ENCODE results near the gene COX19. TPM values are rescaled to one million over a fixed set of nuclear protein-coding genes. Genes with fewer than 3 reads are reported as not detected.

Gene COX19
- total RNA-seq, 1 donor from 2014 or later: 20.3 TPM

- DNase-seq (ENCODE audit: low spot score, unreplicated experiment): no peak
- Mint-ChIP-seq H3K4me3 (ENCODE audit: low read depth) (no peak overlapping the region), H3K27me3 (peaks cover 9% of the 10 kb centered on the region), H3K36me3 (ENCODE audit: insufficient read depth) (peaks cover 1% of the 10 kb centered on the region), H3K9me3 (ENCODE audit: low read depth) (peaks cover 9% of the 10 kb centered on the region), H3K4me1 (ENCODE audit: low read depth) (no peaks in the 10 kb centered on the region), H3K27ac (no peak overlapping the region)
- no peak for TF ChIP-seq CTCF (IDR thresholded peaks at IDR 0.05; ENCODE audit: unreplicated experiment)
These were observed 39.4 kb downstream of the COX19 start for GRCh38 chr7:935874-936385.

GRCh38 chr7:935164-935873, 40.0 kb downstream of the COX19 start:
- no peaks in the 10 kb centered on the region for H3K4me1 Mint-ChIP-seq (ENCODE audit: low read depth)
- no peak overlapping the region for H3K4me3 Mint-ChIP-seq (ENCODE audit: low read depth)
- H3K27ac Mint-ChIP-seq: no peak overlapping the region
- peaks cover 5% of the 10 kb centered on the region for H3K9me3 Mint-ChIP-seq (ENCODE audit: low read depth)
- TF ChIP-seq CTCF (IDR thresholded peaks at IDR 0.05; ENCODE audit: unreplicated experiment): no peak
- DNase-seq (ENCODE audit: low spot score, unreplicated experiment): no peak
- no peaks in the 10 kb centered on the region for H3K36me3 Mint-ChIP-seq (ENCODE audit: insufficient read depth)
- peaks cover 4% of the 10 kb centered on the region for H3K27me3 Mint-ChIP-seq

- Mint-ChIP-seq H3K36me3 (ENCODE audit: insufficient read depth) (no peaks in the 10 kb centered on the region), H3K4me1 (ENCODE audit: low read depth) (no peaks in the 10 kb centered on the region), H3K9me3 (ENCODE audit: low read depth) (no peaks in the 10 kb centered on the region), H3K4me3 (ENCODE audit: low read depth) (no peak overlapping the region), H3K27me3 (no peaks in the 10 kb centered on the region), H3K27ac (no peak overlapping the region)
- no peak for DNase-seq (ENCODE audit: low spot score, unreplicated experiment)
- no peak for TF ChIP-seq CTCF (IDR thresholded peaks at IDR 0.05; ENCODE audit: unreplicated experiment)
These were observed 40.7 kb downstream of the COX19 start for GRCh38 chr7:934469-935163.

GRCh38 chr7:932651-932975, 42.7 kb downstream of the COX19 start:
- Mint-ChIP-seq H3K4me1 (ENCODE audit: low read depth) (no peaks in the 10 kb centered on the region), H3K27ac (no peak overlapping the region), H3K9me3 (ENCODE audit: low read depth) (no peaks in the 10 kb centered on the region), H3K36me3 (ENCODE audit: insufficient read depth) (no peaks in the 10 kb centered on the region), H3K27me3 (no peaks in the 10 kb centered on the region), H3K4me3 (ENCODE audit: low read depth) (no peak overlapping the region)
- no peak for TF ChIP-seq CTCF (IDR thresholded peaks at IDR 0.05; ENCODE audit: unreplicated experiment)
- no peak for DNase-seq (ENCODE audit: low spot score, unreplicated experiment)

- H3K4me3 Mint-ChIP-seq (ENCODE audit: low read depth): no peak overlapping the region
- no peak for DNase-seq (ENCODE audit: low spot score, unreplicated experiment)
- no peak for TF ChIP-seq CTCF (IDR thresholded peaks at IDR 0.05; ENCODE audit: unreplicated experiment)
- no peaks in the 10 kb centered on the region for H3K36me3 Mint-ChIP-seq (ENCODE audit: insufficient read depth)
- H3K4me1 Mint-ChIP-seq (ENCODE audit: low read depth): no peaks in the 10 kb centered on the region
- H3K9me3 Mint-ChIP-seq (ENCODE audit: low read depth): no peaks in the 10 kb centered on the region
- H3K27ac Mint-ChIP-seq: no peak overlapping the region
- no peaks in the 10 kb centered on the region for H3K27me3 Mint-ChIP-seq
These were observed 43.3 kb downstream of the COX19 start for GRCh38 chr7:931871-932650.
